ENCODE results near the gene DRAP1. TPM values are rescaled to one million over a fixed set of nuclear protein-coding genes. Genes with fewer than 3 reads are reported as not detected.

Gene DRAP1
- total RNA-seq, 1 donor from 2014 or later = 106 TPM

DNA sequence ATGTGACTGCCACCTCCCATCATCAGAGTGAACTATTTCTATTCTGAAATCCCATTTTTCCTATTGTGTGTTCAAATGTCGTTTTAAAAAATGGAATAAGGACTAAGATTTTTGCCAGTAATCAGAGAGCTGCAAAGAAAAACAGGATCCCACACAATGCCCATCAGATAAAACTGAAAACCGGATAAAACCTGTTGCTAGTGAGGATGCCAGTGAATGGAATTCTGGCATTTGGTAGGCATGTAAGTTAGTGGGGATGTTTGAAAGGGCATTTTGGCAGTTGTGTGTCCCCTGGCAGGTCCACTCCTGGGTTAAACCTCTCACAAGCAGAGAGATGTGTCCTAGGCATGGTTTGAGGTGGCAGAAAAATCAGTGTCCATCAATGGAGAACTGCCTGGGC is 6.2 kb downstream of the DRAP1 start:
- no peaks in the 10 kb centered on the region for H3K27me3 Mint-ChIP-seq (ENCODE audit: unreplicated experiment)
- H3K4me3 Mint-ChIP-seq (ENCODE audit: unreplicated experiment) = no peak overlapping the region
- H3K27ac Mint-ChIP-seq (ENCODE audit: unreplicated experiment) = no peak overlapping the region
- TF ChIP-seq, protein P1, sequence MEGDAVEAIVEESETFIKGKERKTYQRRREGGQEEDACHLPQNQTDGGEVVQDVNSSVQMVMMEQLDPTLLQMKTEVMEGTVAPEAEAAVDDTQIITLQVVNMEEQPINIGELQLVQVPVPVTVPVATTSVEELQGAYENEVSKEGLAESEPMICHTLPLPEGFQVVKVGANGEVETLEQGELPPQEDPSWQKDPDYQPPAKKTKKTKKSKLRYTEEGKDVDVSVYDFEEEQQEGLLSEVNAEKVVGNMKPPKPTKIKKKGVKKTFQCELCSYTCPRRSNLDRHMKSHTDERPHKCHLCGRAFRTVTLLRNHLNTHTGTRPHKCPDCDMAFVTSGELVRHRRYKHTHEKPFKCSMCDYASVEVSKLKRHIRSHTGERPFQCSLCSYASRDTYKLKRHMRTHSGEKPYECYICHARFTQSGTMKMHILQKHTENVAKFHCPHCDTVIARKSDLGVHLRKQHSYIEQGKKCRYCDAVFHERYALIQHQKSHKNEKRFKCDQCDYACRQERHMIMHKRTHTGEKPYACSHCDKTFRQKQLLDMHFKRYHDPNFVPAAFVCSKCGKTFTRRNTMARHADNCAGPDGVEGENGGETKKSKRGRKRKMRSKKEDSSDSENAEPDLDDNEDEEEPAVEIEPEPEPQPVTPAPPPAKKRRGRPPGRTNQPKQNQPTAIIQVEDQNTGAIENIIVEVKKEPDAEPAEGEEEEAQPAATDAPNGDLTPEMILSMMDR (IDR thresholded peaks at IDR 0.05) = no peak
- no peak for DNase-seq (ENCODE audit: extremely low spot score, unreplicated experiment)
- H3K4me1 Mint-ChIP-seq (ENCODE audit: unreplicated experiment) = peaks cover 3% of the 10 kb centered on the region
- H3K9me3 Mint-ChIP-seq (ENCODE audit: unreplicated experiment) = no peaks in the 10 kb centered on the region
- peaks cover 17% of the 10 kb centered on the region for H3K36me3 Mint-ChIP-seq (ENCODE audit: unreplicated experiment)

DNA sequence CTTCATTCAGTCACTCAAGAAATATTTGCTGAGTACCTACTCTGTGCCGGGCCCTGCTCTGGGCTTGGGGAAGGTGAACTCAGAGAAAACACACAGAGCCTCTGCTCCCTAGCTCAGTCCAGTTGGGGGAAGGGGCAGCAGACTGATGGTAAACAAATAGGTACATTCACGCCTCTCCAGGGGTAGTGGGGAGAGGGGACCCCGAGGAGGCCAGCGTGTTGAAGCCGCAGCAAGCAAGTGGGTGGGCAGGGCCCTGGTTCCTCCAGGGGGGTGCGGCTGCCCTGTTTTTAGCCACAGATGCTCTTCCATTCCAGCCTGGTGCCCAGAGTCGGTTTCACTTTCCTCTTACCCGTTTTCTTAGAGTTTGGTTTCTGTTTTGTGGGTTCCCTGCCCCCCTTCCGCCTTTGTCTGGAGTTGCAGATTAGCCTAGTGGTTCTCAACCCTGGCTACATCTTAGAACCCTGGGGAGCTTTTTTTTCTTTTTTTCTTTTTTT is 8.7 kb downstream of the DRAP1 start:
- Mint-ChIP-seq H3K9me3 (ENCODE audit: unreplicated experiment) (no peaks in the 10 kb centered on the region), H3K4me3 (ENCODE audit: unreplicated experiment) (no peak overlapping the region), H3K36me3 (ENCODE audit: unreplicated experiment) (peaks cover 5% of the 10 kb centered on the region), H3K27me3 (ENCODE audit: unreplicated experiment) (no peaks in the 10 kb centered on the region), H3K4me1 (ENCODE audit: unreplicated experiment) (peaks cover 6% of the 10 kb centered on the region), H3K27ac (ENCODE audit: unreplicated experiment) (no peak overlapping the region)
- DNase-seq (ENCODE audit: extremely low spot score, unreplicated experiment) = no peak
- TF ChIP-seq, protein P1 (IDR thresholded peaks at IDR 0.05) = no peak

- no peaks in the 10 kb centered on the region for H3K27me3 Mint-ChIP-seq (ENCODE audit: unreplicated experiment)
- TF ChIP-seq, protein P1 (IDR thresholded peaks at IDR 0.05) = no peak
- peaks cover 6% of the 10 kb centered on the region for H3K4me1 Mint-ChIP-seq (ENCODE audit: unreplicated experiment)
- no peaks in the 10 kb centered on the region for H3K36me3 Mint-ChIP-seq (ENCODE audit: unreplicated experiment)
- H3K27ac Mint-ChIP-seq (ENCODE audit: unreplicated experiment) = no peak overlapping the region
- H3K4me3 Mint-ChIP-seq (ENCODE audit: unreplicated experiment) = no peak overlapping the region
- H3K9me3 Mint-ChIP-seq (ENCODE audit: unreplicated experiment) = no peaks in the 10 kb centered on the region
- no peak for DNase-seq (ENCODE audit: extremely low spot score, unreplicated experiment)
These were observed 9.4 kb downstream of the DRAP1 start for GRCh38 chr11:65928667-65929066.

GRCh38 chr11:65931773-65932557 is 12.7 kb downstream of the DRAP1 start:
- TF ChIP-seq, protein P1 (IDR thresholded peaks at IDR 0.05) = peak; percentile 18
- Mint-ChIP-seq H3K36me3 (ENCODE audit: unreplicated experiment) (no peaks in the 10 kb centered on the region), H3K27me3 (ENCODE audit: unreplicated experiment) (no peaks in the 10 kb centered on the region), H3K27ac (ENCODE audit: unreplicated experiment) (no peak overlapping the region), H3K9me3 (ENCODE audit: unreplicated experiment) (no peaks in the 10 kb centered on the region), H3K4me1 (ENCODE audit: unreplicated experiment) (peaks cover 9% of the 10 kb centered on the region), H3K4me3 (ENCODE audit: unreplicated experiment) (no peak overlapping the region)
- no peak for DNase-seq (ENCODE audit: extremely low spot score, unreplicated experiment)

- no peaks in the 10 kb centered on the region for H3K36me3 Mint-ChIP-seq (ENCODE audit: unreplicated experiment)
- peaks cover 9% of the 10 kb centered on the region for H3K4me1 Mint-ChIP-seq (ENCODE audit: unreplicated experiment)
- H3K9me3 Mint-ChIP-seq (ENCODE audit: unreplicated experiment) = no peaks in the 10 kb centered on the region
- TF ChIP-seq, protein P1 (IDR thresholded peaks at IDR 0.05) = no peak
- H3K27me3 Mint-ChIP-seq (ENCODE audit: unreplicated experiment) = no peaks in the 10 kb centered on the region
- DNase-seq (ENCODE audit: extremely low spot score, unreplicated experiment) = no peak
- no peak overlapping the region for H3K27ac Mint-ChIP-seq (ENCODE audit: unreplicated experiment)
- H3K4me3 Mint-ChIP-seq (ENCODE audit: unreplicated experiment) = no peak overlapping the region
These were observed 13.3 kb downstream of the DRAP1 start for GRCh38 chr11:65932558-65932919.

All from osteocyte (in vitro differentiated cells).